Epidermal melanocyte (primary cell): ENCODE measurements around the gene ZNF750.

ENCODE experiments used
- DNase-seq: peaks from one replicate; pipeline ENCODE4 v3.0.0; 2011; ENCODE audit warnings: low spot score; ENCODE audit not compliant: insufficient read length

The ZNF750 gene

GRCh38 chr17:82812601-82813000, 27.2 kb downstream of the ZNF750 start:
- DNase-seq: no peak

GRCh38 chr17:82812058-82812457, 27.8 kb downstream of the ZNF750 start:
- DNase-seq: no peak

- DNase-seq: no peak
Observed at GRCh38 chr17:82810644-82811430, 29.0 kb downstream of the ZNF750 start.

GRCh38 chr17:82808921-82809905, 30.6 kb downstream of the ZNF750 start:
- DNase-seq: no peak

GRCh38 chr17:82808006-82808405, 31.8 kb downstream of the ZNF750 start:
- no peak for DNase-seq

- DNase-seq: no peak
Observed at GRCh38 chr17:82807562-82807961, 32.3 kb downstream of the ZNF750 start.

- no peak for DNase-seq
Observed at GRCh38 chr17:82807101-82807500, 32.7 kb downstream of the ZNF750 start.

GRCh38 chr17:82806645-82807044, 33.2 kb downstream of the ZNF750 start:
- DNase-seq: no peak

- no peak for DNase-seq
Observed at GRCh38 chr17:82805823-82806222, 34.0 kb downstream of the ZNF750 start.

- no peak for DNase-seq
Observed at GRCh38 chr17:82805254-82805653, 34.6 kb downstream of the ZNF750 start.

GRCh38 chr17:82804442-82805191, 35.2 kb downstream of the ZNF750 start:
- no peak for DNase-seq

- DNase-seq: no peak
Observed at GRCh38 chr17:82803606-82804005, 36.2 kb downstream of the ZNF750 start.

- DNase-seq: no peak
Observed at GRCh38 chr17:82803185-82803584, 36.6 kb downstream of the ZNF750 start.

GRCh38 chr17:82802075-82802780, 37.6 kb downstream of the ZNF750 start:
- no peak for DNase-seq

- no peak for DNase-seq
Observed at GRCh38 chr17:82801377-82801970, 38.3 kb downstream of the ZNF750 start.

- DNase-seq: no peak
Observed at GRCh38 chr17:82800885-82801284, 38.9 kb downstream of the ZNF750 start.

- DNase-seq: no peak
Observed at GRCh38 chr17:82799591-82799990, 40.2 kb downstream of the ZNF750 start.

GRCh38 chr17:82798752-82799151, 41.1 kb downstream of the ZNF750 start:
- no peak for DNase-seq

GRCh38 chr17:82797061-82797460, 42.8 kb downstream of the ZNF750 start:
- no peak for DNase-seq

GRCh38 chr17:82795615-82796014, 44.2 kb downstream of the ZNF750 start:
- DNase-seq: no peak
